IMR-90 (cell line): ENCODE results near the gene USP25. TPM values are rescaled to one million over a fixed set of nuclear protein-coding genes. Genes with fewer than 3 reads are reported as not detected.

Experiments
- ATAC-seq: fragments of 200-7000 bp; cut with Tn5 transposase; 2 replicates; pipeline ENCODE4 v1.9.1; 2020; ENCODE audit warnings: low read depth, mild to moderate bottlenecking, moderate library complexity
- BruUV-seq: library from RNA; stranded (reverse); fragments of 400-500 nt; replicated peaks from 2 replicates; lab custom pipeline; 2021; lab: Mats Ljungman, UMichigan
- CTCF ChIA-PET: fragments of 300-600 bp; formaldehyde crosslinking; extraction: SDS; loops from one replicate; lab custom pipeline; 2021; ENCODE audit warnings: antibody characterized with exemption; lab: Yijun Ruan, JAX
- POLR2A ChIA-PET: fragments of 300-600 bp; sonication (Branson Sonifier 250); formaldehyde crosslinking; loops from one replicate; lab custom pipeline; 2022; ENCODE audit warnings: antibody characterized with exemption; ENCODE audit not compliant: unreplicated experiment; lab: Charles Lee
- DNase-seq: peaks from one replicate; pipeline ENCODE4 v3.0.0; 2013
- H2AFZ ChIP-seq: replicated peaks from 2 replicates; pipeline ENCODE3; 2013; ENCODE audit warnings: low read length, mild to moderate bottlenecking; ENCODE audit not compliant: poor library complexity
- H2AK5ac ChIP-seq: 2 replicates; pipeline ENCODE4 v1.6.1; 2013; ENCODE audit warnings: low read depth, low read length, inconsistent platforms
- H2AK9ac ChIP-seq: replicated peaks from 2 replicates; pipeline ENCODE3; 2013; ENCODE audit warnings: mild to moderate bottlenecking, low read depth, low read length, moderate library complexity; ENCODE audit not compliant: poor library complexity
- H2BK120ac ChIP-seq: 2 replicates; pipeline ENCODE4 v1.6.1; 2013; ENCODE audit warnings: low read depth, low read length, inconsistent platforms
- H2BK15ac ChIP-seq: 3 replicates; pipeline ENCODE4 v1.6.1; 2013; ENCODE audit warnings: low read depth, low read length, inconsistent platforms
- H2BK20ac ChIP-seq: 2 replicates; pipeline ENCODE4 v1.6.1; 2013; ENCODE audit warnings: low read depth, mild to moderate bottlenecking, inconsistent platforms, low read length, moderate library complexity
- H2BK5ac ChIP-seq: 2 replicates; pipeline ENCODE4 v1.6.1; 2013; ENCODE audit warnings: mild to moderate bottlenecking, low read depth, low read length, inconsistent platforms; ENCODE audit not compliant: poor library complexity, severe bottlenecking
- H3K14ac ChIP-seq: replicated peaks from 2 replicates; pipeline ENCODE4 v1.6.1; 2013; ENCODE audit warnings: low read depth, low read length, inconsistent platforms
- H3K18ac ChIP-seq: 2 replicates; pipeline ENCODE4 v1.6.1; 2013; ENCODE audit warnings: low read depth, low read length, control low read depth
- H3K23ac ChIP-seq: 2 replicates; pipeline ENCODE4 v1.6.1; 2013; ENCODE audit warnings: low read depth, low read length, inconsistent platforms
- H3K27ac ChIP-seq: 2 replicates; pipeline ENCODE4 v1.5.1; 2013; ENCODE audit warnings: mild to moderate bottlenecking, control low read depth, low read length; ENCODE audit not compliant: insufficient read depth
- H3K27me3 ChIP-seq: 2 replicates; pipeline ENCODE4 v1.6.1; 2013; ENCODE audit warnings: low read length; ENCODE audit not compliant: control insufficient read depth, insufficient read depth
- H3K36me3 ChIP-seq: 2 replicates; pipeline ENCODE4 v1.6.1; 2013; ENCODE audit warnings: low read length, mixed read lengths; ENCODE audit not compliant: control insufficient read depth, insufficient read depth
- H3K4ac ChIP-seq: 2 replicates; pipeline ENCODE4 v1.6.1; 2013; ENCODE audit warnings: low read depth, low read length, inconsistent platforms
- H3K4me1 ChIP-seq: 2 replicates; pipeline ENCODE4 v1.6.1; 2013; ENCODE audit warnings: low read length, mixed read lengths; ENCODE audit not compliant: control insufficient read depth, insufficient read depth
- H3K4me2 ChIP-seq: 2 replicates; pipeline ENCODE4 v1.6.1; 2013; ENCODE audit warnings: low read depth, mild to moderate bottlenecking, control low read depth, low read length, moderate library complexity
- H3K4me3 ChIP-seq: 2 replicates; pipeline ENCODE4 v1.5.1; 2013; ENCODE audit warnings: low read depth, mild to moderate bottlenecking, control low read depth, low read length, moderate library complexity; ENCODE audit not compliant: insufficient read depth
- H3K56ac ChIP-seq: 2 replicates; pipeline ENCODE4 v1.6.1; 2013; ENCODE audit warnings: low read length, inconsistent platforms; ENCODE audit not compliant: insufficient read depth; ENCODE audit errors: extremely low read depth
- H3K79me1 ChIP-seq, 2 experiments: 2 replicates each; pipeline ENCODE4 v1.6.1; 2013; ENCODE audit warnings: low read length in 2 of 2, inconsistent platforms in 1 of 2, low read depth in 1 of 2
- H3K9ac ChIP-seq: 2 replicates; pipeline ENCODE4 v1.6.1; 2013; ENCODE audit warnings: low read depth, low read length, control low read depth
- H3K9me1 ChIP-seq: 2 replicates; pipeline ENCODE4 v1.6.1; 2013; ENCODE audit warnings: low read length, inconsistent platforms; ENCODE audit not compliant: insufficient read depth
- H3K9me3 ChIP-seq: 2 replicates; pipeline ENCODE4 v1.6.1; 2013; ENCODE audit warnings: low read length; ENCODE audit not compliant: control insufficient read depth, insufficient read depth
- H4K20me1 ChIP-seq: 2 replicates; pipeline ENCODE4 v1.6.1; 2013; ENCODE audit warnings: low read length, inconsistent platforms; ENCODE audit not compliant: insufficient read depth
- H4K5ac ChIP-seq: 2 replicates; pipeline ENCODE4 v1.6.1; 2013; ENCODE audit warnings: mild to moderate bottlenecking, low read depth, low read length, control low read depth
- H4K8ac ChIP-seq, 2 experiments: 2 replicates each; pipeline ENCODE4 v1.6.1; 2013; ENCODE audit warnings: low read depth in 2 of 2, low read length in 2 of 2, control low read depth in 1 of 2, inconsistent platforms in 1 of 2
- H4K91ac ChIP-seq: 2 replicates; pipeline ENCODE4 v1.6.1; 2013; ENCODE audit warnings: low read depth, low read length, inconsistent platforms; ENCODE audit not compliant: insufficient read depth
- BHLHE40 ChIP-seq: fragments of 150-350 bp; IDR thresholded peaks from 2 replicates; pipeline ENCODE4 v1.6.1; 2016; ENCODE audit warnings: mild to moderate bottlenecking, low read depth, low read length
- CEBPB ChIP-seq: IDR thresholded peaks from 2 replicates; pipeline ENCODE4 v1.6.1; 2012; ENCODE audit warnings: low read depth, low read length, improper control_type of control experiment
- CHD1 ChIP-seq: IDR thresholded peaks from 2 replicates; pipeline ENCODE4 v1.6.1; 2012; ENCODE audit warnings: low read depth, low read length, improper control_type of control experiment
- FOS ChIP-seq: fragments of 150-350 bp; IDR thresholded peaks from 2 replicates; pipeline ENCODE4 v1.6.1; 2016; ENCODE audit warnings: low read depth, low read length
- MAFK ChIP-seq: IDR thresholded peaks from 2 replicates; pipeline ENCODE4 v1.6.1; 2012; ENCODE audit warnings: low read depth, low read length, improper control_type of control experiment
- MAZ ChIP-seq: IDR thresholded peaks from 2 replicates; pipeline ENCODE4 v1.6.1; 2012; ENCODE audit warnings: low read depth, mild to moderate bottlenecking, low read length, improper control_type of control experiment, moderate library complexity, borderline replicate concordance
- MXI1 ChIP-seq: IDR thresholded peaks from 2 replicates; pipeline ENCODE4 v1.6.1; 2012; ENCODE audit warnings: low read depth, mild to moderate bottlenecking, low read length, moderate library complexity, borderline replicate concordance
- NFE2L2 ChIP-seq: fragments of 150-350 bp; IDR thresholded peaks from 2 replicates; pipeline ENCODE4 v1.6.1; 2016; ENCODE audit warnings: low read depth, mild to moderate bottlenecking, low read length
- POLR2A ChIP-seq: IDR thresholded peaks from 2 replicates; pipeline ENCODE4 v1.6.1; 2012; ENCODE audit warnings: mild to moderate bottlenecking, low read depth, low read length
- RAD21 ChIP-seq: IDR thresholded peaks from 2 replicates; pipeline ENCODE4 v1.6.1; 2012; ENCODE audit warnings: low read length, improper control_type of control experiment
- RCOR1 ChIP-seq: IDR thresholded peaks from 2 replicates; pipeline ENCODE4 v1.6.1; 2012; ENCODE audit warnings: mild to moderate bottlenecking, low read length, improper control_type of control experiment; ENCODE audit not compliant: insufficient replicate concordance
- RFX5 ChIP-seq: IDR thresholded peaks from 2 replicates; pipeline ENCODE4 v1.8.0; 2012; ENCODE audit warnings: low read depth, mild to moderate bottlenecking, low read length, moderate library complexity
- SMC3 ChIP-seq: fragments of 150-350 bp; IDR thresholded peaks from 2 replicates; pipeline ENCODE4 v1.6.1; 2016; ENCODE audit warnings: low read depth, mild to moderate bottlenecking, antibody characterized with exemption, low read length, moderate library complexity
- WGBS, 2 experiments: methylation state at CpG; one replicate each; pipeline versions ENCODE4 v1.1.5 to v1.1.7; 2013; ENCODE audit warnings: missing lambda C conversion rate in 2 of 2; ENCODE audit not compliant: insufficient read length in 1 of 2; ENCODE audit errors: extremely low coverage in 2 of 2; 5-methylcytosine and 5-hydroxymethylcytosine counted together
- dilution Hi-C: fragments of 300-500 bp; cut with HindIII; formaldehyde crosslinking; loops from one replicate; pipeline ENCODE4 v1.14.3; 2018; ENCODE audit warnings: low sequenced_read_pairs; ENCODE audit not compliant: unreplicated experiment
- in situ Hi-C: fragments of 300-500 bp; cut with MboI; formaldehyde crosslinking; loops from 3 replicates; pipeline ENCODE4 v1.14.3; 2019; ENCODE audit warnings: low sequenced_read_pairs, inconsistent platforms, mixed read lengths
- intact Hi-C: fragments of 100-400 bp; cut with micrococcal nuclease; formaldehyde crosslinking; loops from 2 replicates; pipeline ENCODE4 v1.10.0; 2022
- polyA plus RNA-seq, 3 experiments: library from polyadenylated mRNA; depleted of rRNA; stranded (reverse); fragments of >200 nt; gene quantifications; 2 replicates each; pipeline ENCODE4 v1.2.3, GENCODE V29; 2012; ENCODE audit warnings: low replicate concordance in 1 of 3
- total RNA-seq: library from RNA; depleted of rRNA; stranded (reverse); fragments of >200 nt; gene quantifications from 2 replicates; pipeline ENCODE4 v1.2.3, GENCODE V29; 2012
- TF ChIP-seq, protein P1 (sequence below): fragments of 150-350 bp; IDR thresholded peaks from 2 replicates; pipeline ENCODE4 v1.6.1; 2016; ENCODE audit warnings: low read depth, mild to moderate bottlenecking, low read length, moderate library complexity, borderline replicate concordance
- TF ChIP-seq, protein P2 (sequence below): conservative IDR thresholded peaks from 2 replicates; pipeline ENCODE4 v1.5.1; 2012; ENCODE audit warnings: mild to moderate bottlenecking, low read depth, low read length, improper control_type of control experiment
- TF ChIP-seq, protein P3 (sequence below): fragments of 150-350 bp; IDR thresholded peaks from 2 replicates; pipeline ENCODE4 v1.6.1; 2017; ENCODE audit warnings: mild to moderate bottlenecking, antibody characterized with exemption, low read length, low read depth

Gene USP25
- total and polyA plus RNA-seq, 2 of the 4 experiments (the other 2 are of a cell fraction) = 9.3 to 23.3 TPM

DNA sequence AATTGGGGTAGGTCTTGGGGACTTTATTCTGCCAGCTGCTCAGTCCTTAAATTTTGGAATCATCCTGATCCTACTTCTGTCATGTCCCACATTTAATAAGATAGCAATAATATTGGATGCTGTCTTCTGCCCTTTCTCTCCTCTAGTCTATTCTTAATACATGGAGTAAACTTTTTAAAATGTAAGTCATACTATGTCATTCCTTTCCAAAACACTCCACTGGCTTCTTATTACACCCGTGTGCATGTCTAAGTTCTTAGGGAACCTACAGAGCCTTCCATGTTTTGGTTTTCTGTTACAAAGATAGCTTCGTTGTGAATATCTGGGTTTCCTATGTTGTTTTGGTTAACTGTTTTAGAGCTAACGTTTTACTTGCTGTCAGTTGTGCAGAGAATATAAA is 35.1 kb downstream of the USP25 start:
- no peaks in the 10 kb centered on the region for H3K36me3 ChIP-seq
- CTCF ChIA-PET = no interaction called here
- TF ChIP-seq CHD1 (no peak), MAZ (no peak), RAD21 (no peak), FOS (no peak), RCOR1 (no peak), MXI1 (no peak), SMC3 (no peak), NFE2L2 (no peak), CEBPB (no peak), RFX5 (no peak), MAFK (no peak), POLR2A (no peak), BHLHE40 (no peak)
- TF ChIP-seq, protein P1, sequence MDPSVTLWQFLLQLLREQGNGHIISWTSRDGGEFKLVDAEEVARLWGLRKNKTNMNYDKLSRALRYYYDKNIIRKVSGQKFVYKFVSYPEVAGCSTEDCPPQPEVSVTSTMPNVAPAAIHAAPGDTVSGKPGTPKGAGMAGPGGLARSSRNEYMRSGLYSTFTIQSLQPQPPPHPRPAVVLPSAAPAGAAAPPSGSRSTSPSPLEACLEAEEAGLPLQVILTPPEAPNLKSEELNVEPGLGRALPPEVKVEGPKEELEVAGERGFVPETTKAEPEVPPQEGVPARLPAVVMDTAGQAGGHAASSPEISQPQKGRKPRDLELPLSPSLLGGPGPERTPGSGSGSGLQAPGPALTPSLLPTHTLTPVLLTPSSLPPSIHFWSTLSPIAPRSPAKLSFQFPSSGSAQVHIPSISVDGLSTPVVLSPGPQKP = no peak
- TF ChIP-seq, protein P2, sequence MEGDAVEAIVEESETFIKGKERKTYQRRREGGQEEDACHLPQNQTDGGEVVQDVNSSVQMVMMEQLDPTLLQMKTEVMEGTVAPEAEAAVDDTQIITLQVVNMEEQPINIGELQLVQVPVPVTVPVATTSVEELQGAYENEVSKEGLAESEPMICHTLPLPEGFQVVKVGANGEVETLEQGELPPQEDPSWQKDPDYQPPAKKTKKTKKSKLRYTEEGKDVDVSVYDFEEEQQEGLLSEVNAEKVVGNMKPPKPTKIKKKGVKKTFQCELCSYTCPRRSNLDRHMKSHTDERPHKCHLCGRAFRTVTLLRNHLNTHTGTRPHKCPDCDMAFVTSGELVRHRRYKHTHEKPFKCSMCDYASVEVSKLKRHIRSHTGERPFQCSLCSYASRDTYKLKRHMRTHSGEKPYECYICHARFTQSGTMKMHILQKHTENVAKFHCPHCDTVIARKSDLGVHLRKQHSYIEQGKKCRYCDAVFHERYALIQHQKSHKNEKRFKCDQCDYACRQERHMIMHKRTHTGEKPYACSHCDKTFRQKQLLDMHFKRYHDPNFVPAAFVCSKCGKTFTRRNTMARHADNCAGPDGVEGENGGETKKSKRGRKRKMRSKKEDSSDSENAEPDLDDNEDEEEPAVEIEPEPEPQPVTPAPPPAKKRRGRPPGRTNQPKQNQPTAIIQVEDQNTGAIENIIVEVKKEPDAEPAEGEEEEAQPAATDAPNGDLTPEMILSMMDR = no peak
- TF ChIP-seq, protein P3, sequence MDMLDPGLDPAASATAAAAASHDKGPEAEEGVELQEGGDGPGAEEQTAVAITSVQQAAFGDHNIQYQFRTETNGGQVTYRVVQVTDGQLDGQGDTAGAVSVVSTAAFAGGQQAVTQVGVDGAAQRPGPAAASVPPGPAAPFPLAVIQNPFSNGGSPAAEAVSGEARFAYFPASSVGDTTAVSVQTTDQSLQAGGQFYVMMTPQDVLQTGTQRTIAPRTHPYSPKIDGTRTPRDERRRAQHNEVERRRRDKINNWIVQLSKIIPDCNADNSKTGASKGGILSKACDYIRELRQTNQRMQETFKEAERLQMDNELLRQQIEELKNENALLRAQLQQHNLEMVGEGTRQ = no peak

More for the DNA sequence above, 35.1 kb downstream of the USP25 start:
- no peak overlapping the region for H3K18ac ChIP-seq
- H3K79me1 ChIP-seq = peaks cover 17 to 37% of the 10 kb centered on the region in 2 experiments
- H2BK120ac ChIP-seq = no peak overlapping the region
- H4K20me1 ChIP-seq = no peaks in the 10 kb centered on the region
- H2AK5ac ChIP-seq = no peak overlapping the region
- no peak overlapping the region for H2BK20ac ChIP-seq
- no peak overlapping the region for H4K91ac ChIP-seq
- H3K4me1 ChIP-seq = peaks cover 3% of the 10 kb centered on the region; the same call in 1 of the 2 replicates
- H3K27me3 ChIP-seq = no peaks in the 10 kb centered on the region
- H4K8ac ChIP-seq = no peak overlapping the region
- H2BK15ac ChIP-seq = no peak overlapping the region
- no peak overlapping the region for H3K56ac ChIP-seq
- POLR2A ChIA-PET = no interaction called here
- peaks cover 7% of the 10 kb centered on the region; the same call in 1 of the 2 replicates for H3K9me1 ChIP-seq
- no peak overlapping the region for H3K23ac ChIP-seq
- H3K4ac ChIP-seq = no peak overlapping the region
- dilution Hi-C loops = no loop called here
- no peak overlapping the region for H2AFZ ChIP-seq
- H3K27ac ChIP-seq = no peak overlapping the region
- H3K9ac ChIP-seq = no peak overlapping the region
- no peak overlapping the region for H3K4me3 ChIP-seq
- no peak overlapping the region for H4K5ac ChIP-seq
- H3K9me3 ChIP-seq = no peaks in the 10 kb centered on the region
- no peak overlapping the region for H3K14ac ChIP-seq
- in situ Hi-C loops = no loop called here
- no peak for DNase-seq
- intact Hi-C loops = no loop called here
- H3K4me2 ChIP-seq = no peak overlapping the region
- no TSS peak for BruUV-seq
- ATAC-seq = no peak; the same call in 1 of the 2 replicates
- H2BK5ac ChIP-seq = no peak overlapping the region
- no peak overlapping the region for H2AK9ac ChIP-seq
- WGBS, 2 experiments = no CpG with 5 or more reads among the region's 3 CpGs
